CD4-positive, alpha-beta T cell treated with Interleukin-17A for 4 hours (primary cell): ENCODE results near the gene MMP11.

Experiments used
- DNase-seq: peaks from one replicate; pipeline ENCODE4 v3.0.0-alpha.2; 2020; ENCODE audit warnings: mixed read lengths

The MMP11 gene

GRCh38 chr22:23833017-23833751 is 60.5 kb downstream of the MMP11 start:
- DNase-seq, result no peak
